Uterus (tissue), 2 donors: Measurements from ENCODE around the gene ADORA1.

ENCODE experiments used
- POLR2A ChIP-seq, 2 donors: fragments of 450-650 bp; IDR thresholded peaks; one replicate each; pipeline ENCODE4 v1.6.1; 2016; ENCODE audit warnings: antibody characterized with exemption in 2 of 2, mild to moderate bottlenecking in 1 of 2, moderate library complexity in 1 of 2
- TF ChIP-seq, protein P1 (sequence below), 4 experiments: fragments of 200-600 bp in 2 of 4; fragments of 450-650 bp in 2 of 4; sonication (generic) in 2 of 4; IDR thresholded peaks; one replicate each; pipeline ENCODE4 v1.5.1; 2016 to 2019; ENCODE audit warnings: antibody characterized with exemption in 4 of 4, mild to moderate bottlenecking in 2 of 4, moderate library complexity in 1 of 4

GRCh38 chr1:203178821-203179666, 51.5 kb downstream of the ADORA1 start:
- TF ChIP-seq, protein P1, sequence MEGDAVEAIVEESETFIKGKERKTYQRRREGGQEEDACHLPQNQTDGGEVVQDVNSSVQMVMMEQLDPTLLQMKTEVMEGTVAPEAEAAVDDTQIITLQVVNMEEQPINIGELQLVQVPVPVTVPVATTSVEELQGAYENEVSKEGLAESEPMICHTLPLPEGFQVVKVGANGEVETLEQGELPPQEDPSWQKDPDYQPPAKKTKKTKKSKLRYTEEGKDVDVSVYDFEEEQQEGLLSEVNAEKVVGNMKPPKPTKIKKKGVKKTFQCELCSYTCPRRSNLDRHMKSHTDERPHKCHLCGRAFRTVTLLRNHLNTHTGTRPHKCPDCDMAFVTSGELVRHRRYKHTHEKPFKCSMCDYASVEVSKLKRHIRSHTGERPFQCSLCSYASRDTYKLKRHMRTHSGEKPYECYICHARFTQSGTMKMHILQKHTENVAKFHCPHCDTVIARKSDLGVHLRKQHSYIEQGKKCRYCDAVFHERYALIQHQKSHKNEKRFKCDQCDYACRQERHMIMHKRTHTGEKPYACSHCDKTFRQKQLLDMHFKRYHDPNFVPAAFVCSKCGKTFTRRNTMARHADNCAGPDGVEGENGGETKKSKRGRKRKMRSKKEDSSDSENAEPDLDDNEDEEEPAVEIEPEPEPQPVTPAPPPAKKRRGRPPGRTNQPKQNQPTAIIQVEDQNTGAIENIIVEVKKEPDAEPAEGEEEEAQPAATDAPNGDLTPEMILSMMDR (IDR thresholded peaks at IDR 0.05): no peak
- no peak for TF ChIP-seq POLR2A (IDR thresholded peaks at IDR 0.05)
